D721Med (cell line): Measurements from ENCODE around the gene SNX17.

ENCODE experiments used
- DNase-seq: peaks from one replicate; pipeline ENCODE4 v3.0.0; 2011; ENCODE audit warnings: low spot score; ENCODE audit not compliant: insufficient read length
- FAIRE-seq: peaks from 2 replicates; lab custom pipeline; 2011; peaks lifted over from hg19 to GRCh38; lab: Jason Lieb, UNC
- TF ChIP-seq, protein P1 (sequence below): IDR thresholded peaks from 2 replicates; pipeline ENCODE4 v1.5.1; 2012; ENCODE audit warnings: mild to moderate bottlenecking, control low read depth; ENCODE audit not compliant: insufficient read depth; ENCODE audit errors: missing control alignments

The SNX17 gene

DNA sequence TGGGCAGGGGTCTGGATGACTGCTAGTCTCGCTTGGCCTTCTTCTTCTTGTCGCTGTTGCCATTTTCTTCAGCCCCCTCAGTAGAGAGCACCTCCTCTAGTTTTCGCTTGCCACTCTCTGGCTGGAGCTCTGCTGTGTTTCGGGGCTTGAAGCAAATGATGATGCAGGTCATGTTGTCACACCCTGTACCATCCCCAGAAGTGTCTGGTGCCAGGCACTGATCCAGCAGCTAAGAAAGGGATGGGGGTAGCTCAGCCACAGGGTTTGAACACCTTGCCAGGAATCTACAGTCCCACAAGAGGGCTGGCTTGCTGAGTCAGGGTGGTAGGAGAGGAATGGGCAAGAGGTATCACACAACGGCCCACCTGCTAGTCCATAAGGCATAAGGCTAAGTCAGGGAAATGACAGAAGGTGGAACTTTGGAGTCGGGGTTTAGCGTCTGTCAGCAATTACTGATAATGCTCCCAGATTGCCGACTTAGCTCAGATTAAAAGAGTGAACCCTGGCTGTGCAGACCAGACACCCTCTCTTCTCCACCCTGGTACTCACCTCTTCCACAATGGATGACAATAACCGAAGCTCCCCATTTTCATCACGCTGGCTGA lies 11.3 kb downstream of the SNX17 start:
- TF ChIP-seq, protein P1, sequence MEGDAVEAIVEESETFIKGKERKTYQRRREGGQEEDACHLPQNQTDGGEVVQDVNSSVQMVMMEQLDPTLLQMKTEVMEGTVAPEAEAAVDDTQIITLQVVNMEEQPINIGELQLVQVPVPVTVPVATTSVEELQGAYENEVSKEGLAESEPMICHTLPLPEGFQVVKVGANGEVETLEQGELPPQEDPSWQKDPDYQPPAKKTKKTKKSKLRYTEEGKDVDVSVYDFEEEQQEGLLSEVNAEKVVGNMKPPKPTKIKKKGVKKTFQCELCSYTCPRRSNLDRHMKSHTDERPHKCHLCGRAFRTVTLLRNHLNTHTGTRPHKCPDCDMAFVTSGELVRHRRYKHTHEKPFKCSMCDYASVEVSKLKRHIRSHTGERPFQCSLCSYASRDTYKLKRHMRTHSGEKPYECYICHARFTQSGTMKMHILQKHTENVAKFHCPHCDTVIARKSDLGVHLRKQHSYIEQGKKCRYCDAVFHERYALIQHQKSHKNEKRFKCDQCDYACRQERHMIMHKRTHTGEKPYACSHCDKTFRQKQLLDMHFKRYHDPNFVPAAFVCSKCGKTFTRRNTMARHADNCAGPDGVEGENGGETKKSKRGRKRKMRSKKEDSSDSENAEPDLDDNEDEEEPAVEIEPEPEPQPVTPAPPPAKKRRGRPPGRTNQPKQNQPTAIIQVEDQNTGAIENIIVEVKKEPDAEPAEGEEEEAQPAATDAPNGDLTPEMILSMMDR = no peak
- peak; percentile 98 for FAIRE-seq
- DNase-seq = peak; percentile 38

DNA sequence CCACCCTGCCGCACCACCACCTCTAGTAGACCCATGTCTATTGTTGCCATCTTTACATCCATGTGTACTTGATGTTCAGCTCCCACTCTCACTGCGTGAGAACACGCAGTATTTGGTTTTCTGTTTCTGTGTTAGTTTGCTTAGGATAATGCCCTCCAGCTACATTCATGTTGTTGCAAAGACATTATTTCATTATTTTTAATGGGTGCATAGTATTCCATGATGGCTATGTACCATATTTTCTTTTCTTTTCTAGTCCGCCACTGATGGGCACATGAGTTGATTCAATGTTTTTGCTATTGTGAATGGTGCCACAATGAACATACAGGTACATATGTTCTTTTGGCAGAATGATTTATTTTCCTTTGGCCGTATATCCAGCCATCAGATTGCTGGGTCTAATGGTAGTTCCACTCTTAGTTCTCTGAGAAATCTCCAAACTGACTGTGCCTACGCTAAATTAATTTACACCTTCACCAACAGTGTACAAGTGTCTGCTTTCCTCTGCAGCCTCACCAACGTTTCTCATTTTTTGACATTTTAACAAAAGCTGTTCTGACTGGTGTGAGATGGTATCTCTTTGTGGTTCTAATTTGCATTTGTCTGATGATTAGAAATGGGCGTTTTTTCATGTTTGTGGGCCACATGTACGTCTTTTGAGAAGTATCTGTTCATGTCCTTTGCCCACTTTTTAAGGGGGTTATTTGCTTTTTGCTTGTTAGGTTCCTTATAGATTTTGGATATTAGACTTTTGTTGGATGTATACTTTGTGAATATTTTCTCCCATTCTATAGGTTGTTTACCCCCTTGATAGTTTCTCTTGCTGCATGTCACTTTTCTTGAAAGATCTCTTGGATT lies 20.6 kb downstream of the SNX17 start:
- DNase-seq (no peak), FAIRE-seq (no peak)
- TF ChIP-seq, protein P1 = no peak

DNA sequence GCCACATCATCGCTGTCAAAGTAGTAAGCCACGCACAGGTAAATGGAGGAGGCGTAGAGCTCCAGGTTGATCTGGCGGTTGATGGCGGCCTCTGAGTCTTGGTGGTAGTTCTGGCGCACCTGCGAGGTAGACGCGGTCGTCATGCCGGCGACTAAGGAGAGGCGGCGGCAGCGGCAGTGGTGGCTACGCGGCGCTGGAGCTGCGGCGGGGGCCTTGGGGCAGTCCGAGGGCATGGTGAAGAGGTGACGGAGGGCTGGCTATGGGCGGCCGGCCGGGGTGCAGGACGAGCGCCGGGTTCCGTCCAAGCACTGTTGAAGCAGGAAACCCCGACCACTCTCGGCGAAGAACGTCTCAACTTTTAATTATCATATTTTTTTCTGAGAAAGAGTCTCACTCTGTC lies 22.8 kb downstream of the SNX17 start:
- FAIRE-seq (no peak), DNase-seq (no peak)
- TF ChIP-seq, protein P1 = no peak

DNA sequence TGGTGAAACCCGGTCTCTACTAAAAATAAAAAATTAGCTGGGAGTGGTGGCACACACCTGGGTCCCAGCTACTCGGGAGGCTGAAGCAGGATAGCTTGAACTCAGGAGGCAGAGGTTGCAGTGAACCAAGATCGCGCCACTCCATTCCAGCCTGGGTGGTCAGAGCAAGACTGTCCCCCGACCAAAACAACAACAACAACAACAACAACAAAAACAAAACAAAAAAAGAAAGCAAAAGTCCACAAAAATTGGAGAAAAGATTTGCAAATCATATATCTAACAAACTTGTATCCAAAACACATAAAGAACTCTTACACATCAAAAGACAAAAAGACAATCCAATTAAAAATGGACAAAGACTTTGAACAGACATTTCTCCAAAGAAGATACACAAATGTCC lies 28.5 kb downstream of the SNX17 start:
- TF ChIP-seq, protein P1 = no peak
- FAIRE-seq = no peak

DNA sequence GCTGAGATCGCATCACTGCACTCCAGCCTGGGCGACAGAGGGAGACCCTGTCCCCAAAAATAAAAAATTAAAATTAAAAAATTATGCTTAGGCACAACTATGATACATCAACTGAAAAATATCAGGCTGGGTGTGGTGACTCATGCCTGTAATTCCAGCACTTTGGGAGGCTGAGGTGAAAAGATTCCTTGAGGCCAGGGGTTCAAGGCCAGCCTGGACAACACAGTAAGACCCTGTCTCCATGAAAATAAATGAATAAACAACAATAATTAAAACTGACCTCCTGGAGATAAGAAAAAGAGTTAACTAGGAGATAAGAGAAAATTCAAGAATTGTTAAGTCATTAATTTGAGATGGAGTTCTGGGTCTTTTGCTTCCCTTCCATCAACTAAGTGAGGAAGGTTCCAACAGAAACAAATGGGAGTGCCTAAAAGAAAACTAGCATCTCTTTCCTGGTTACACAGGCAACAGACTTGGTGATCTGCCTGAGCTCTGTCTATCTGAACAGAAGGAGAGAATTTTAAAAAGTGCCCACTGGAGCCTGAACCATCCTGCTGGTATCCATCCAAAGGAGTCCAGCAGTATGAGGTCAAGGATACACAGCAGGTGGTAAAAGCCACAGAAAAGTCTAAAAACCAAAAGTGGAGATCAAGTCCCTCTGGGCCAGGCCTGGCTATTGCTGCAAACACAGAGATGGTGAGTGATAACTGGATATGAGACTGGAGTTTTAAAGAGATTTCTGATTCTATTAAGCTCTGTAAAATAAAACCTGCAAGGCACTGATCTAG lies 30.1 kb downstream of the SNX17 start:
- DNase-seq (no peak), FAIRE-seq (no peak)
- TF ChIP-seq, protein P1 = no peak

More for the DNA sequence above, 28.5 kb downstream of the SNX17 start:
- DNase-seq = no peak

DNA sequence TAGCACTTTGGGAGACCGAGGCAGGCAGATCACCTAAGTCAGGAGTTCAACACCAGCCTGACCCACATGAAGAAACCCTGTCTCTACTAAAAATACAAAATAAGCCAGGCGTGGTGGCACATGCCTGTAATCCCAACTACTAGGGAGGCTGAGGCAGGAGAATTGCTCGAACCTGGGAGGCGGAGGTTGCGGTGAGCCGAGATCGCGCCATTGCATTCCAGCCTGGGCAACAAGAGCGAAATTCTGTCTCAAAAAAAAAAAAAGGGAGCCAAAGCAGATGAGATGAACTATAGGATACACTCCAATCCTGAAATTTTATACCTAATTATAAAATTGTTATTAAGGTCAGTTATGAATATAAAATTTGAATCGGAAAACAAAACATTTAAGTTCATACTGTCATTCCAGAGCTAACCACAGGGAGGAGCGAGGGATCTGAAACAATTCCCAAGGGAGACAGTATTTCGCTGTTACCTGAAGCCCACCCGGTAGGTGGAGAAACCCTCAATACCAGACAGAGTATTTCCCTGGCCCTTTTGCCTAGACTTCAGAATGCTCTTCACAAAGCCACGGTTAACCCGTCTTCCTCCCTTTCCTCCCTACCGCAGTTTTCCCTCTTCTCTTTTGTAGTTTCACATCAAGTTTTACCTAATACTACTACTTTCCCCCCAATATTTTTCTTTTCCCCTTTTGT lies 37.5 kb downstream of the SNX17 start:
- no peak for FAIRE-seq
- TF ChIP-seq, protein P1 = peak; percentile 62
- no peak for DNase-seq
